Bronchial epithelial cell (primary cell): Measurements from ENCODE around the gene UBE2L5. TPM values are rescaled to one million over a fixed set of nuclear protein-coding genes. Genes with fewer than 3 reads are reported as not detected.
"Not testable (repeated sequence)": the region's sequence is repeated elsewhere in the genome, so short reads cannot be mapped to it uniquely, and the experiment has no call there.

Experiments
- DNase-seq: peaks from one replicate; pipeline ENCODE4 v3.0.0-alpha.2; 2010; ENCODE audit warnings: low read depth
- FAIRE-seq: peaks from 2 replicates; lab custom pipeline; 2011; peaks lifted over from hg19 to GRCh38; lab: Jason Lieb, UNC
- H3K27me3 ChIP-seq: 2 replicates; pipeline ENCODE4 v1.5.1; 2011; ENCODE audit warnings: low read length; ENCODE audit not compliant: control insufficient read depth, insufficient read depth
- H3K36me3 ChIP-seq: 2 replicates; pipeline ENCODE4 v1.5.1; 2011; ENCODE audit warnings: low read length; ENCODE audit not compliant: control insufficient read depth, insufficient read depth
- H3K4me3 ChIP-seq: 2 replicates; pipeline ENCODE4 v1.5.1; 2011; ENCODE audit warnings: mild to moderate bottlenecking, low read depth, low read length, control low read depth
- CTCF ChIP-seq: IDR thresholded peaks from 2 replicates; pipeline ENCODE4 v1.5.1; 2011; ENCODE audit warnings: mild to moderate bottlenecking, moderate library complexity, low read length, control low read depth, inconsistent platforms; ENCODE audit not compliant: insufficient read depth, severe bottlenecking
- total RNA-seq: library from RNA; depleted of rRNA; stranded (reverse); fragments of >200 nt; gene quantifications from 2 replicates; pipeline ENCODE4 v1.2.1, GENCODE V29; 2014

Gene UBE2L5
- total RNA-seq, 1 donor from 2014 or later = not detected

GRCh38 chr13:30456290-30456689 lies 34.0 kb downstream of the UBE2L5 start:
- H3K27me3 ChIP-seq = no peaks in the 10 kb centered on the region

GRCh38 chr13:30457306-30457891 lies 35.1 kb downstream of the UBE2L5 start:
- no peaks in the 10 kb centered on the region for H3K27me3 ChIP-seq
- no peaks in the 10 kb centered on the region for H3K36me3 ChIP-seq
- no peak for TF ChIP-seq CTCF
- H3K4me3 ChIP-seq = no peak overlapping the region
- DNase-seq = no peak
- FAIRE-seq = no peak

More at GRCh38 chr13:30456290-30456689, 34.0 kb downstream of the UBE2L5 start:
- DNase-seq (no peak), FAIRE-seq (no peak)
- Histone ChIP-seq H3K36me3 (no peaks in the 10 kb centered on the region), H3K4me3 (no peak overlapping the region)
- no peak for TF ChIP-seq CTCF

- not testable (repeated sequence) for H3K36me3 ChIP-seq, FAIRE-seq, H3K27me3 ChIP-seq, H3K4me3 ChIP-seq
- peak; percentile 33 for TF ChIP-seq CTCF
- DNase-seq = peak; percentile 54
These were observed 39.2 kb downstream of the UBE2L5 start for GRCh38 chr13:30461279-30462066.

- DNase-seq (peak; percentile 53), FAIRE-seq (no peak)
- Histone ChIP-seq H3K27me3 (no peaks in the 10 kb centered on the region), H3K4me3 (peak overlapping the region; percentile 62), H3K36me3 (no peaks in the 10 kb centered on the region)
- no peak for TF ChIP-seq CTCF
These were observed 41.6 kb downstream of the UBE2L5 start for GRCh38 chr13:30463787-30464495.

GRCh38 chr13:30464496-30465342 lies 42.4 kb downstream of the UBE2L5 start:
- Histone ChIP-seq H3K4me3 (peak overlapping the region; percentile 62), H3K27me3 (no peaks in the 10 kb centered on the region), H3K36me3 (no peaks in the 10 kb centered on the region)
- DNase-seq (peak; percentile 24), FAIRE-seq (no peak)
- no peak for TF ChIP-seq CTCF
